Body of pancreas (tissue), 4 donors: ENCODE results near the gene TIMM22.

ENCODE experiments used
- POLR2A ChIP-seq, 3 donors: fragments of 450-650 bp; IDR thresholded peaks; one replicate each; pipeline ENCODE4 v1.6.1; 2016; ENCODE audit warnings: antibody characterized with exemption in 3 of 3, mild to moderate bottlenecking in 2 of 3
- TF ChIP-seq, protein P1 (sequence below), 7 experiments: fragments of 450-650 bp in 4 of 7; fragments of 200-600 bp in 3 of 7; sonication (generic) in 3 of 7; IDR thresholded peaks; one replicate each; pipeline ENCODE4 v1.5.1; 2016 to 2019; ENCODE audit warnings: antibody characterized with exemption in 7 of 7

DNA sequence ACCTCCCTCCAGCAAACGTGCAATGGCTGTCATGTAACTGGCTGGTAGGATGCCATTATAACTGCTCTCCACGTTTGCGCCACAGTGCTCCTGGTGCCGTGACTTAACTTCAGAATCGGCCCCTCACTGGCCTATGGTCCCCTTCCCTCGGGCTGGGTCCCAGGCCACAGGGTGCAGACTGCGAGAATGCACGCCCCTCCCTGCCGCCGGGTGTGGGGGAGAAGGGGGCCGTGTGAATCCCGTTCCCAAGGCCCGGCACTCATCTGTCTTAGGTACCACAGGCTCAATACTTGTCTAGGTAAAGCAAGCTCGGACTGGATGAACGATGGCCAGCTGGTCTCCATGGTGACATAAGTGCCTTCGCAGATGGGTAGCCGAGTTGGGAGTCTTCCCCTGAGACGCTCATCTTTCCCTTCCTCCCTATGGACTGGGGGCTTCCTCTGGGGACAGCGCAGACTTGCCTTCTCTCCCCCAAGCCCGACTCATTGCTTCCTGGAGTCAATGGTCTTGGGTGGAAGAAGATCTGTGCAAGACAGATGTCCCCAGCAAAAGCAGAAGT lies 37.8 kb downstream of the TIMM22 start:
- TF ChIP-seq, protein P1, sequence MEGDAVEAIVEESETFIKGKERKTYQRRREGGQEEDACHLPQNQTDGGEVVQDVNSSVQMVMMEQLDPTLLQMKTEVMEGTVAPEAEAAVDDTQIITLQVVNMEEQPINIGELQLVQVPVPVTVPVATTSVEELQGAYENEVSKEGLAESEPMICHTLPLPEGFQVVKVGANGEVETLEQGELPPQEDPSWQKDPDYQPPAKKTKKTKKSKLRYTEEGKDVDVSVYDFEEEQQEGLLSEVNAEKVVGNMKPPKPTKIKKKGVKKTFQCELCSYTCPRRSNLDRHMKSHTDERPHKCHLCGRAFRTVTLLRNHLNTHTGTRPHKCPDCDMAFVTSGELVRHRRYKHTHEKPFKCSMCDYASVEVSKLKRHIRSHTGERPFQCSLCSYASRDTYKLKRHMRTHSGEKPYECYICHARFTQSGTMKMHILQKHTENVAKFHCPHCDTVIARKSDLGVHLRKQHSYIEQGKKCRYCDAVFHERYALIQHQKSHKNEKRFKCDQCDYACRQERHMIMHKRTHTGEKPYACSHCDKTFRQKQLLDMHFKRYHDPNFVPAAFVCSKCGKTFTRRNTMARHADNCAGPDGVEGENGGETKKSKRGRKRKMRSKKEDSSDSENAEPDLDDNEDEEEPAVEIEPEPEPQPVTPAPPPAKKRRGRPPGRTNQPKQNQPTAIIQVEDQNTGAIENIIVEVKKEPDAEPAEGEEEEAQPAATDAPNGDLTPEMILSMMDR (IDR thresholded peaks at IDR 0.05), result no peak
- TF ChIP-seq POLR2A (IDR thresholded peaks at IDR 0.05), result no peak
